Measurements from ENCODE around the gene FAM217A. TPM values are rescaled to one million over a fixed set of nuclear protein-coding genes. Genes with fewer than 3 reads are reported as not detected.

The FAM217A gene
- total RNA-seq (not detected), polyA plus RNA-seq (not detected)
- long read RNA-seq, donor 1: 0 reads
- long read RNA-seq, donor 2: 0 reads

DNA sequence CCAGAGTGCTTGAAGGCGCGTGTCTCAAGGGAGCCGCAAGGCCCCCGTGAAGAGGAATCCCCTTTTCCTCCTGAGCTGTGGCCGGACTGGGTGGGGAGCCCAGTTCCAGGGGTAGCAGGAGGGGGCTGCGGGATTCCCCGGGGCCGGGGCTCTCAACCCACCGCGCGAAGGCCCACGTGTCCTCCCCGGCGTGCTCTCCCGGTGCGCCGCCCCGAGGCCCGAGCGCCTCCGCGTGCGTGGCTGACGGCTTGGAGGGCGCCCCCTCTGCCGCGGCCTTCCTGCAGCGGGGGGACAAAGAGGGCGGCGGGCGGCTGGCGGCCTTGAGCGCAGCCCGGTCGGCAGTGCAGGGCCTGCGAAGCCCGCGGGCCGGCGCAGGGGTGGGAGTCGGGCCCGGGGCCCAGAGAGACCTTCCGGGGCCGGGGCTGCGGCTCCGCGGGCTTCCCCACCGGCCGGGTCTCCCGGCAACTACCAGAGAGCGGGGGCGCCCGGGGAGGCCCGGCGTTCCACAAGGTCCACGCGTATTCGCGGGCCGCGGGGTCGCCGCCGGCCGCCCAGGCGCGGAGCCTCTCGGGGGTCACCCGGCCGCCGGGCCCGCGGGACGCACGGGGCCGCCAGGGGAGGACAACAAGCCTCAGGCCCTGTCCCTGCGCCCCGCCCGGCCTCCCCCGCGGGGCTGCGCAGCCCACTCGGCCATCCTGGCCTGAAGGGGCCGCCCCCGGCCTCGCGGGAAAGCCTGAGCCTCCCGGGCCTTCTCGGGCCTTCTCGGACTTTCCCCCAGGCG lies at the start of gene FAM217A:
Gene FAM217A (minus strand): TSS at position 447 of the 781 bp plus-strand sequence. CDS start 1,723 bp downstream, outside the sequence.
- no peak for ATAC-seq
- Histone ChIP-seq H3K27me3 (ENCODE audit: insufficient read depth in 3 of 3, low read length in 2 of 3) (peaks cover 2 to 4% (median 2%) of the 10 kb centered on the region in 3 donors), H3K27ac (no peak within 1 kb of the TSS), H3K9me3 (no peaks in the 10 kb centered on the region), H3K4me1 (no peaks in the 10 kb centered on the region), H3K36me3 (ENCODE audit: insufficient read depth in 1 of 2, low read depth in 1 of 2) (no peaks in the 10 kb centered on the region), H3K4me3 (no peak within 1 kb of the TSS)
- no peak for DNase-seq
- TF ChIP-seq CTCF (IDR thresholded peaks at IDR 0.05): no peak
- intact Hi-C loops (cut with DNase I): no loop called here
- WGBS, 3 donors: 53 to 54% (median 54%) methylated on average over 50 to 91 of the region's 91 CpGs

DNA sequence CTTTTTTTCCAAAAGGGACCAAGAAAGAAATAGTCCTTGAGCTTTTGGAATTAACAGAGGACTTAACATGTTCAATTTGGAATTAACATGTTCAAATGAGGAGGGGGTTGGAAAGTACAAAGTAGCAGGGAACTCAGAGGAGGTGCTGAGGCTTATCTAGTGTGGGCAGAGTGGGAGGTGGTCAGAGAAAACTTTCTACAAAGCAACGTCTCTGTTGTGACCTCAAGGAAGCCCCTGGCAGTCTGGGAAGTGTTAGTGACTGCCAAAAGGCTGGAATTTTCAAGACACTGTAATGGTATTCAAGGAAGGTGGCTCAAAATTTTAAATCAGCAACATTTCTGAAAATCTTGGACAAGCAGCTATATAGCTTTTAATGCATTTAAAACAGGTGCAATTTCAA lies 49.1 kb upstream of the FAM217A start:
- no peak overlapping the region for H3K27ac ChIP-seq

DNA sequence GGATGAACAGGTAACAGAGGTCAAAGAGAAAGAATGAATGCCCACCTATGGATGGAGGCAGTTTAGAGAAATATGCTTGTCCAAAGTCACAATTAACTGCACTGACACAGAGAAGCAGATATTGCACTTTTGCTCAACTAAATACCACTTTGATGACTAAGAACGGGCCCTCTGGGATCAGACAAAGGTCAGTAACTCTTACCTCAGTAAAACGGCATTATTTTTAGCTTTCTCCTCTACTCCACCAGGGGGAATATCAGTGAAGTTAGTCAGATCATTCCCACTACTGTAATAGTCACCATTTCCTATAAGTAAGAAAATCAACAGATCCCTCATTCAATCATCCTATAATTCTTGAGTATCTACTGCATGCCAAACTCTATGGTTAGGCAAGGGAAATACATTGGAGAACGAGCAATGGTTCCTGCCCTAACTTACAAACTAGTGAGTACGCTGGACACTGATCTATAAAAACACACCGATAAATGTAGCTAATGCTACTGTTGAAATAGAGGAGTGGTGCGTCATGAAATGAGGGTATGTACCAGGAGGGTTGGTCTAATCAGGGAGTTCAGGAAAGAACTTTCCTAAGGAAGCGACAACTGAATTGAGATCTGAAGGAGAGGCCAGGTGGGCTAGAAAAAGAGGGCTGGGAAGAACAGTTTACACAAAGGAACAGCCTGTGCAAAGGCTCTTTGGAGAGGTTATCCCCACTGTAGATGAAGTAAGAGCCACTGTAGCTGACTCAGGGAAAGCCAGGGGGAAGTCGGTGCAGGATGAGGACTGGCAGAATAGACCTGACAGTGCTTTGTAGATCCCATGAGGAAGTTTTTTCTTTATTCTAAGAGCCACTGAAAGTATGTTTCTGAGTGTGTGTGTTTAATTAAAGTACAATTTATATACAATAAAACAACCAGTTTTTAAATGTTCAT lies 47.3 kb upstream of the FAM217A start:
- Histone ChIP-seq H3K27ac (no peak overlapping the region), H3K27me3 (ENCODE audit: insufficient read depth in 3 of 3, low read length in 2 of 3) (no peaks in the 10 kb centered on the region), H3K4me3 (no peak overlapping the region), H3K36me3 (ENCODE audit: insufficient read depth in 1 of 2, low read depth in 1 of 2) (peaks cover 8 to 100% of the 10 kb centered on the region in 2 donors), H3K9me3 (no peaks in the 10 kb centered on the region), H3K4me1 (peaks cover 3% of the 10 kb centered on the region)
- no peak for DNase-seq
- 68 to 81% (median 76%) methylated on average over 8 of the region's 8 CpGs for WGBS, 3 donors
- TF ChIP-seq CTCF (IDR thresholded peaks at IDR 0.05): peak; percentile 10
- peak; percentile 61 to 87 (median 84) for ATAC-seq
- intact Hi-C loops (cut with DNase I): no loop called here

More for the DNA sequence above, 49.1 kb upstream of the FAM217A start:
- no peak overlapping the region for H3K4me3 ChIP-seq
- 32 to 47% (median 41%) methylated on average over 1 of the region's 1 CpG for WGBS, 3 donors
- DNase-seq: no peak
- no peaks in the 10 kb centered on the region for H3K27me3 ChIP-seq (ENCODE audit: insufficient read depth in 3 of 3, low read length in 2 of 3)
- no peak for TF ChIP-seq CTCF (IDR thresholded peaks at IDR 0.05)
- H3K4me1 ChIP-seq: peaks cover 3% of the 10 kb centered on the region
- H3K36me3 ChIP-seq (ENCODE audit: insufficient read depth in 1 of 2, low read depth in 1 of 2): peaks cover 9 to 100% of the 10 kb centered on the region in 2 donors
- ATAC-seq: no peak
- intact Hi-C loops (cut with DNase I): no loop called here
- no peaks in the 10 kb centered on the region for H3K9me3 ChIP-seq

GRCh38 chr6:4125500-4125899 lies 46.6 kb upstream of the FAM217A start:
- Histone ChIP-seq H3K27me3 (ENCODE audit: insufficient read depth in 3 of 3, low read length in 2 of 3) (no peaks in the 10 kb centered on the region), H3K27ac (no peak overlapping the region), H3K4me1 (peaks cover under 1% of the 10 kb centered on the region), H3K4me3 (no peak overlapping the region), H3K9me3 (no peaks in the 10 kb centered on the region), H3K36me3 (ENCODE audit: insufficient read depth in 1 of 2, low read depth in 1 of 2) (peaks cover 8 to 100% of the 10 kb centered on the region in 2 donors)
- TF ChIP-seq CTCF (IDR thresholded peaks at IDR 0.05): no peak
- no peak for ATAC-seq
- intact Hi-C loops (cut with DNase I): no loop called here
- no peak for DNase-seq
- WGBS, 3 donors: 90 to 95% (median 92%) methylated on average over 5 of the region's 5 CpGs
